Measurements from ENCODE around the gene PIK3R5.

PIK3R5 gene

DNA sequence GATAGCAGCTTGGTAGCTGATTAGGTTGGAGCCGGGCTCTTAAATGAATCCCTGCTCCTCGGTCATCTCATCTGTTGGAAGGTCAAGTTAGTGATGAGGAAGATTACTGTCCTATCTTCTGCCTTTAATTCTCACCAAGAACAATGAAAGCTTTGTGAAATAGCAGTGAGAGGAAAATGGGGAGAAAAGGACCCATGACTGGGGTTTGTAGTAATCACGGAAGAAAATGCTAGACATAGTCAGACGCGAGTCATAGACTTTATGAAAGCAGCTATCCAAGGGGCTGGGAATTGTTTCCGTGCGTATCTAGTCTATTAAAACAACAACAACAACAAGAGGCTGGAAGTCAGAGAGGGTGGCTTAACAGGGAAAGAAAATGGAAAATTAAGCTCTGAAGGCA lies 18.3 kb downstream of the PIK3R5 start:
- Histone ChIP-seq H2BK120ac (ENCODE audit: low read depth, low read length) (no peak overlapping the region), H3K27me3 (ENCODE audit: insufficient read depth, low read length, poor library complexity) (no peaks in the 10 kb centered on the region), H2BK5ac (ENCODE audit: low read length) (no peak overlapping the region), H3K4me1 (ENCODE audit: control insufficient read depth, low read depth, low read length) (no peaks in the 10 kb centered on the region), H3K4ac (ENCODE audit: low read depth, low read length) (no peak overlapping the region), H3K36me3 (ENCODE audit: control insufficient read depth, insufficient read depth, low read length) (no peaks in the 10 kb centered on the region), H4K5ac (ENCODE audit: low read length) (no peak overlapping the region), H3K27ac (ENCODE audit: low read depth, low read length) (no peak overlapping the region), H3K56ac (ENCODE audit: low read length) (no peak overlapping the region), H3K23ac (ENCODE audit: low read length) (no peak overlapping the region), H3K79me1 (ENCODE audit: low read length) (no peaks in the 10 kb centered on the region), H3K79me2 (ENCODE audit: control insufficient read depth, insufficient read depth, low read length) (no peaks in the 10 kb centered on the region), H3K9ac (ENCODE audit: low read length) (no peak overlapping the region), H3K4me3 (ENCODE audit: low read length) (no peak overlapping the region), H3K4me2 (ENCODE audit: low read length) (no peak overlapping the region), H2AK5ac (ENCODE audit: low read length) (no peak overlapping the region), H3K18ac (ENCODE audit: low read length) (no peak overlapping the region), H4K8ac (ENCODE audit: low read depth, low read length) (no peak overlapping the region), H2BK15ac (replicated peaks; ENCODE audit: low read depth) (no peak overlapping the region)
- no CpG with 5 or more reads among the region's 7 CpGs for WGBS (ENCODE audit: extremely low coverage, insufficient coverage, low lambda C conversion rate)
- no peak for DNase-seq

DNA sequence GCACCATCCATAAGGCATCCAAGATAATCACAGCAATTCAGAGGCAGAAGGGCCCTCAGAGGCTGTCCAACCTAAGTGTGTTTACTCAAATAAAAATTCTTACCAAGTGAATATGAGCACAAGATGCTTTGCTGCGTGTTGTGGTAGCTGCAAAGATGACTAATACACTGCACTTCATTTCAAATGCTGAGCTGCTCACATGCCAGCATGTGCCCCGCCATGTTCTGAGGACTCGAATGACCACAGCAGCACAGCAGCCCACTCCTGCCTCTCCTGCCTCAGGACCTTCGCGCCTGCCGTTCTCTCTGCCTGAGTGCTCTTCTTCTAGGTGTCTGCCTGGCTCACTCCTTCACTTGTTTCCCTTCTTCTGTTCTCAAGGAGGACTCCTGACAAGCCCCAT lies 19.0 kb downstream of the PIK3R5 start:
- Histone ChIP-seq H4K5ac (ENCODE audit: low read length) (no peak overlapping the region), H2AK5ac (ENCODE audit: low read length) (no peak overlapping the region), H3K4me1 (ENCODE audit: control insufficient read depth, low read depth, low read length) (no peaks in the 10 kb centered on the region), H2BK5ac (ENCODE audit: low read length) (no peak overlapping the region), H2BK15ac (replicated peaks; ENCODE audit: low read depth) (no peak overlapping the region), H3K18ac (ENCODE audit: low read length) (no peak overlapping the region), H3K79me1 (ENCODE audit: low read length) (no peaks in the 10 kb centered on the region), H3K4me2 (ENCODE audit: low read length) (no peak overlapping the region), H4K8ac (ENCODE audit: low read depth, low read length) (no peak overlapping the region), H3K4ac (ENCODE audit: low read depth, low read length) (no peak overlapping the region), H2BK120ac (ENCODE audit: low read depth, low read length) (no peak overlapping the region), H3K27me3 (ENCODE audit: insufficient read depth, low read length, poor library complexity) (no peaks in the 10 kb centered on the region), H3K9ac (ENCODE audit: low read length) (no peak overlapping the region), H3K27ac (ENCODE audit: low read depth, low read length) (no peak overlapping the region), H3K36me3 (ENCODE audit: control insufficient read depth, insufficient read depth, low read length) (no peaks in the 10 kb centered on the region), H3K56ac (ENCODE audit: low read length) (no peak overlapping the region), H3K23ac (ENCODE audit: low read length) (no peak overlapping the region), H3K4me3 (ENCODE audit: low read length) (no peak overlapping the region), H3K79me2 (ENCODE audit: control insufficient read depth, insufficient read depth, low read length) (no peaks in the 10 kb centered on the region)
- no CpG with 5 or more reads among the region's 6 CpGs for WGBS (ENCODE audit: extremely low coverage, insufficient coverage, low lambda C conversion rate)
- no peak for DNase-seq

GRCh38 chr17:8946071-8946470 lies 19.4 kb downstream of the PIK3R5 start:
- no peaks in the 10 kb centered on the region for H3K27me3 ChIP-seq (ENCODE audit: insufficient read depth, low read length, poor library complexity)

DNA sequence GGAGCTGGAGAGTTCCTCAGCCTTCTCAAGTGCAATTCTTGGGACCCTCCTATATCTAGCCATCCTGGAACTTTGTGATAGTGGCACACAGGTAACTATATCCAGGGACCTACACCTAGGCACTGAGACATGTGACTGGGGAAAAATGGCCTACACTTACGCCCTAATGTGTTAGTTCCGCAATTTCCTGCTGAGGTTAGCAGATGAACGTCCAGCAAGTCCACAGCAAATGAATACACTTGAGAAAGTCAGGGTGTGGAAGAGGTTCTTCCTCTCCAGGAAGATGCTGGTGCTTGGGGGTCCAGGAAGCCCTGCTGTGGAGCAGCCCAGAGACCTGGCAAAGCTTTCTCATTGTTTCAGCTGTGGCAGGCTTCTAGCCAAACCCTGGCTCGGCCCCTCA lies 20.8 kb downstream of the PIK3R5 start:
- Histone ChIP-seq H3K4me1 (ENCODE audit: control insufficient read depth, low read depth, low read length) (no peaks in the 10 kb centered on the region), H3K56ac (ENCODE audit: low read length) (no peak overlapping the region), H4K5ac (ENCODE audit: low read length) (no peak overlapping the region), H2BK5ac (ENCODE audit: low read length) (no peak overlapping the region), H3K4me3 (ENCODE audit: low read length) (no peak overlapping the region), H3K36me3 (ENCODE audit: control insufficient read depth, insufficient read depth, low read length) (no peaks in the 10 kb centered on the region), H2BK120ac (ENCODE audit: low read depth, low read length) (no peak overlapping the region), H2BK15ac (replicated peaks; ENCODE audit: low read depth) (no peak overlapping the region), H2AK5ac (ENCODE audit: low read length) (no peak overlapping the region), H3K27ac (ENCODE audit: low read depth, low read length) (no peak overlapping the region), H3K4ac (ENCODE audit: low read depth, low read length) (no peak overlapping the region), H3K18ac (ENCODE audit: low read length) (no peak overlapping the region), H3K4me2 (ENCODE audit: low read length) (no peak overlapping the region), H4K8ac (ENCODE audit: low read depth, low read length) (no peak overlapping the region), H3K23ac (ENCODE audit: low read length) (no peak overlapping the region), H3K79me1 (ENCODE audit: low read length) (no peaks in the 10 kb centered on the region), H3K27me3 (ENCODE audit: insufficient read depth, low read length, poor library complexity) (no peaks in the 10 kb centered on the region), H3K79me2 (ENCODE audit: control insufficient read depth, insufficient read depth, low read length) (no peaks in the 10 kb centered on the region), H3K9ac (ENCODE audit: low read length) (no peak overlapping the region)
- DNase-seq: no peak
- no CpG with 5 or more reads among the region's 4 CpGs for WGBS (ENCODE audit: extremely low coverage, insufficient coverage, low lambda C conversion rate)

More at GRCh38 chr17:8946071-8946470, 19.4 kb downstream of the PIK3R5 start:
- Histone ChIP-seq H3K56ac (ENCODE audit: low read length) (no peak overlapping the region), H3K23ac (ENCODE audit: low read length) (no peak overlapping the region), H3K4me2 (ENCODE audit: low read length) (no peak overlapping the region), H3K4me3 (ENCODE audit: low read length) (no peak overlapping the region), H3K79me1 (ENCODE audit: low read length) (no peaks in the 10 kb centered on the region), H3K4me1 (ENCODE audit: control insufficient read depth, low read depth, low read length) (no peaks in the 10 kb centered on the region), H3K36me3 (ENCODE audit: control insufficient read depth, insufficient read depth, low read length) (no peaks in the 10 kb centered on the region), H2BK120ac (ENCODE audit: low read depth, low read length) (no peak overlapping the region), H3K27ac (ENCODE audit: low read depth, low read length) (no peak overlapping the region), H4K5ac (ENCODE audit: low read length) (no peak overlapping the region), H2AK5ac (ENCODE audit: low read length) (no peak overlapping the region), H3K18ac (ENCODE audit: low read length) (no peak overlapping the region), H3K4ac (ENCODE audit: low read depth, low read length) (no peak overlapping the region), H3K9ac (ENCODE audit: low read length) (no peak overlapping the region), H3K79me2 (ENCODE audit: control insufficient read depth, insufficient read depth, low read length) (no peaks in the 10 kb centered on the region), H2BK5ac (ENCODE audit: low read length) (no peak overlapping the region), H4K8ac (ENCODE audit: low read depth, low read length) (no peak overlapping the region), H2BK15ac (replicated peaks; ENCODE audit: low read depth) (no peak overlapping the region)
- no peak for DNase-seq
- WGBS (ENCODE audit: extremely low coverage, insufficient coverage, low lambda C conversion rate): no CpG with 5 or more reads among the region's 8 CpGs

GRCh38 chr17:8944083-8944482 lies 21.4 kb downstream of the PIK3R5 start:
- Histone ChIP-seq H4K8ac (ENCODE audit: low read depth, low read length) (no peak overlapping the region), H3K27ac (ENCODE audit: low read depth, low read length) (no peak overlapping the region), H2BK15ac (replicated peaks; ENCODE audit: low read depth) (no peak overlapping the region), H3K23ac (ENCODE audit: low read length) (no peak overlapping the region), H3K36me3 (ENCODE audit: control insufficient read depth, insufficient read depth, low read length) (no peaks in the 10 kb centered on the region), H3K18ac (ENCODE audit: low read length) (no peak overlapping the region), H3K79me2 (ENCODE audit: control insufficient read depth, insufficient read depth, low read length) (no peaks in the 10 kb centered on the region), H2BK5ac (ENCODE audit: low read length) (no peak overlapping the region), H2BK120ac (ENCODE audit: low read depth, low read length) (no peak overlapping the region), H3K4me2 (ENCODE audit: low read length) (no peak overlapping the region), H3K79me1 (ENCODE audit: low read length) (no peaks in the 10 kb centered on the region), H3K4me1 (ENCODE audit: control insufficient read depth, low read depth, low read length) (no peaks in the 10 kb centered on the region), H4K5ac (ENCODE audit: low read length) (no peak overlapping the region), H3K4ac (ENCODE audit: low read depth, low read length) (no peak overlapping the region), H3K9ac (ENCODE audit: low read length) (no peak overlapping the region), H3K27me3 (ENCODE audit: insufficient read depth, low read length, poor library complexity) (no peaks in the 10 kb centered on the region), H3K56ac (ENCODE audit: low read length) (no peak overlapping the region), H3K4me3 (ENCODE audit: low read length) (no peak overlapping the region), H2AK5ac (ENCODE audit: low read length) (no peak overlapping the region)
- no peak for DNase-seq

GRCh38 chr17:8941980-8942622 lies 23.4 kb downstream of the PIK3R5 start:
- DNase-seq: no peak
- Histone ChIP-seq H3K36me3 (ENCODE audit: control insufficient read depth, insufficient read depth, low read length) (no peaks in the 10 kb centered on the region), H2BK120ac (ENCODE audit: low read depth, low read length) (no peak overlapping the region), H3K4me3 (ENCODE audit: low read length) (no peak overlapping the region), H2AK5ac (ENCODE audit: low read length) (no peak overlapping the region), H3K23ac (ENCODE audit: low read length) (no peak overlapping the region), H3K27me3 (ENCODE audit: insufficient read depth, low read length, poor library complexity) (no peaks in the 10 kb centered on the region), H3K4me2 (ENCODE audit: low read length) (no peak overlapping the region), H3K4me1 (ENCODE audit: control insufficient read depth, low read depth, low read length) (no peaks in the 10 kb centered on the region), H3K18ac (ENCODE audit: low read length) (no peak overlapping the region), H4K5ac (ENCODE audit: low read length) (no peak overlapping the region), H3K79me1 (ENCODE audit: low read length) (no peaks in the 10 kb centered on the region), H2BK15ac (replicated peaks; ENCODE audit: low read depth) (no peak overlapping the region), H3K9ac (ENCODE audit: low read length) (no peak overlapping the region), H2BK5ac (ENCODE audit: low read length) (no peak overlapping the region), H3K79me2 (ENCODE audit: control insufficient read depth, insufficient read depth, low read length) (no peaks in the 10 kb centered on the region), H3K56ac (ENCODE audit: low read length) (no peak overlapping the region), H4K8ac (ENCODE audit: low read depth, low read length) (no peak overlapping the region), H3K27ac (ENCODE audit: low read depth, low read length) (no peak overlapping the region), H3K4ac (ENCODE audit: low read depth, low read length) (no peak overlapping the region)
- WGBS (ENCODE audit: extremely low coverage, insufficient coverage, low lambda C conversion rate): no CpG with 5 or more reads among the region's 8 CpGs
